Measurements from ENCODE around the gene EN1. TPM values are rescaled to one million over a fixed set of nuclear protein-coding genes. Genes with fewer than 3 reads are reported as not detected.

EN1 gene
- total RNA-seq (2014; rRNA removed; shearing (Covaris generic)): 1.1 and 2.2 TPM in 2 replicates

GRCh38 chr2:118846953-118847761 is at the start of gene EN1:
Gene EN1 (minus strand): TSS chr2:118847648. CDS start chr2:118847167, 481 bp downstream.

Other genes starting within 250 kb of the EN1 start
- not detected in 2 replicates for gene MARCO, start 94.5 kb upstream of the EN1 start, total RNA-seq (2014; rRNA removed; shearing (Covaris generic))

Data from A375 (cell line).